PC-9 (cell line): ENCODE data around the gene TAGAP. TPM values are rescaled to one million over a fixed set of nuclear protein-coding genes. Genes with fewer than 3 reads are reported as not detected.

Experiments
- BruUV-seq: library from RNA; stranded (reverse); fragments of 400-500 nt; replicated peaks from 2 replicates; lab custom pipeline; 2021; lab: Mats Ljungman, UMichigan
- CTCF ChIA-PET: fragments of 300-600 bp; sonication (Branson Sonifier 250); formaldehyde crosslinking; loops from one replicate; lab custom pipeline; 2022; ENCODE audit warnings: antibody characterized with exemption; lab: Charles Lee
- POLR2A ChIA-PET: fragments of 300-600 bp; sonication (Branson Sonifier 250); formaldehyde crosslinking; loops from one replicate; lab custom pipeline; 2022; ENCODE audit warnings: antibody characterized with exemption; ENCODE audit not compliant: unreplicated experiment; lab: Charles Lee
- DNase-seq, 2 experiments: peaks; one replicate each; pipeline versions ENCODE4 v3.0.0 to v3.0.0-alpha.2; 2015 to 2022; ENCODE audit warnings: mixed read lengths in 1 of 2
- H2AFZ ChIP-seq: fragments of 200-600 bp; sonication (generic); 2 replicates; pipeline ENCODE4 v1.8.1; 2017; ENCODE audit warnings: antibody characterized with exemption
- H3F3A ChIP-seq: fragments of 200-600 bp; sonication (generic); 2 replicates; pipeline ENCODE4 v1.8.1; 2017; ENCODE audit warnings: antibody characterized with exemption, mild to moderate bottlenecking, low read depth; ENCODE audit not compliant: insufficient read depth
- H3K27ac ChIP-seq: fragments of 200-600 bp; sonication (generic); 2 replicates; pipeline ENCODE4 v1.6.1; 2016; ENCODE audit warnings: mixed run types
- H3K27me3 ChIP-seq: fragments of 200-600 bp; sonication (generic); 2 replicates; pipeline ENCODE4 v1.6.1; 2016; ENCODE audit warnings: low read depth, mixed run types; ENCODE audit not compliant: insufficient read depth
- H3K36me3 ChIP-seq: fragments of 200-600 bp; sonication (generic); 2 replicates; pipeline ENCODE4 v1.6.1; 2016; ENCODE audit warnings: low read depth, mixed run types
- H3K4me1 ChIP-seq: fragments of 200-600 bp; sonication (generic); replicated peaks from 2 replicates; pipeline ENCODE4 v1.6.1; 2016; ENCODE audit warnings: mixed run types; ENCODE audit not compliant: insufficient read depth
- H3K4me2 ChIP-seq: fragments of 200-600 bp; sonication (generic); 2 replicates; pipeline ENCODE4 v1.6.1; 2017; ENCODE audit warnings: mixed run types
- H3K4me3 ChIP-seq: fragments of 200-600 bp; sonication (generic); 2 replicates; pipeline ENCODE4 v1.6.1; 2016; ENCODE audit warnings: mixed run types
- H3K79me2 ChIP-seq: fragments of 200-600 bp; sonication (generic); 2 replicates; pipeline ENCODE4 v1.6.1; 2017; ENCODE audit warnings: low read depth, mixed run types
- H3K9me2 ChIP-seq: fragments of 200-600 bp; sonication (generic); 2 replicates; pipeline ENCODE4 v1.8.1; 2017; ENCODE audit warnings: mild to moderate bottlenecking; ENCODE audit not compliant: insufficient read depth
- H3K9me3 ChIP-seq: fragments of 200-600 bp; sonication (generic); 2 replicates; pipeline ENCODE4 v1.8.1; 2016; ENCODE audit warnings: low read depth; ENCODE audit not compliant: insufficient read depth
- H4K20me1 ChIP-seq: fragments of 200-600 bp; sonication (generic); 2 replicates; pipeline ENCODE4 v1.8.1; 2017; ENCODE audit not compliant: insufficient read depth
- EZH2 ChIP-seq: fragments of 200-600 bp; sonication (generic); IDR thresholded peaks from 2 replicates; pipeline ENCODE4 v1.8.0; 2017; ENCODE audit warnings: antibody characterized with exemption, low read depth
- intact Hi-C: fragments of 100-400 bp; cut with micrococcal nuclease; formaldehyde crosslinking; loops from one replicate; pipeline ENCODE4 v1.10.0; 2022; ENCODE audit not compliant: unreplicated experiment
- total RNA-seq: library from RNA; stranded (reverse); gene quantifications from 2 replicates; pipeline ENCODE4 v1.2.3, GENCODE V29; 2021
- TF ChIP-seq, protein P1 (sequence below): fragments of 200-600 bp; sonication (generic); conservative IDR thresholded peaks from 2 replicates; pipeline ENCODE4 v1.6.1; 2017; ENCODE audit warnings: mixed run types, antibody characterized with exemption, mild to moderate bottlenecking, moderate library complexity

TAGAP gene
- total RNA-seq, 1 experiment from 2014 or later = not detected

DNA sequence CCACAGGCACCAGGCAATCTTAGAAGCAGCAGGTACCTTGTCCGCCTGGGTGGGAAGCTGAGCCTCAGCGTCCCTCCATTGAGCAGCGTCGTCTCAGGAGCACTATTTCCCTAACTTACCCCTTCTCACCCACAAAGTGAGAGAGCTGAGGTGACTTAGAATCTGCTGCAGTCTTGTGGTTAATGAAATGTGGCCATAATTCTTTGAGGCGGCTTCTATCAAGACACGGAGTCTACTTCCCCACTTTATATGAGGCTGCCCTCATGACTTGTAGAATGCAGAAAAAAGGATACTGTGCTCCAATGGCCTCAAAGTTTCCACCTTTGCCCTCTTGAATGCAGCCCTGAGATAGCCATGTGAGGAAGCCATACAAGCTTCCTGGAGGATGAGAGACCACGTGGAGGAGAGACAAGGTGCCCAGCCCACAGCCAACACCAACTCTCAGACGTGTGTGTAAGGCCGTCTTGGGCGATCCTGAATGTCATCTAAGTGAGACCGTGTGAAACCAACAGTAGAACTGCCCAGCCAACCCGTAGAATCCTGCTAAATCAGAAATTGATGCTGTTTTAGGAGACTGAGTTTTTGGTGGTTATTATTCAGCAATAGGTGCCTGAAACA, 9.1 kb upstream of the TAGAP start:
- BruUV-seq = no TSS peak
- Histone ChIP-seq H4K20me1 (no peaks in the 10 kb centered on the region), H2AFZ (no peak overlapping the region), H3K79me2 (no peaks in the 10 kb centered on the region), H3K4me2 (no peak overlapping the region), H3K4me3 (no peak overlapping the region), H3F3A (no peaks in the 10 kb centered on the region), H3K9me3 (no peaks in the 10 kb centered on the region), H3K36me3 (no peaks in the 10 kb centered on the region), H3K27me3 (peaks cover 51% of the 10 kb centered on the region), H3K27ac (no peak overlapping the region), H3K4me1 (no peaks in the 10 kb centered on the region), H3K9me2 (no peaks in the 10 kb centered on the region; the same call in 1 of the 2 replicates)
- intact Hi-C loops = no loop called here
- ChIA-PET POLR2A (no interaction called here), CTCF (no interaction called here)
- TF ChIP-seq, protein P1, sequence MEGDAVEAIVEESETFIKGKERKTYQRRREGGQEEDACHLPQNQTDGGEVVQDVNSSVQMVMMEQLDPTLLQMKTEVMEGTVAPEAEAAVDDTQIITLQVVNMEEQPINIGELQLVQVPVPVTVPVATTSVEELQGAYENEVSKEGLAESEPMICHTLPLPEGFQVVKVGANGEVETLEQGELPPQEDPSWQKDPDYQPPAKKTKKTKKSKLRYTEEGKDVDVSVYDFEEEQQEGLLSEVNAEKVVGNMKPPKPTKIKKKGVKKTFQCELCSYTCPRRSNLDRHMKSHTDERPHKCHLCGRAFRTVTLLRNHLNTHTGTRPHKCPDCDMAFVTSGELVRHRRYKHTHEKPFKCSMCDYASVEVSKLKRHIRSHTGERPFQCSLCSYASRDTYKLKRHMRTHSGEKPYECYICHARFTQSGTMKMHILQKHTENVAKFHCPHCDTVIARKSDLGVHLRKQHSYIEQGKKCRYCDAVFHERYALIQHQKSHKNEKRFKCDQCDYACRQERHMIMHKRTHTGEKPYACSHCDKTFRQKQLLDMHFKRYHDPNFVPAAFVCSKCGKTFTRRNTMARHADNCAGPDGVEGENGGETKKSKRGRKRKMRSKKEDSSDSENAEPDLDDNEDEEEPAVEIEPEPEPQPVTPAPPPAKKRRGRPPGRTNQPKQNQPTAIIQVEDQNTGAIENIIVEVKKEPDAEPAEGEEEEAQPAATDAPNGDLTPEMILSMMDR = no peak
- TF ChIP-seq EZH2 = no peak
- DNase-seq = no peak

- Histone ChIP-seq H4K20me1 (no peaks in the 10 kb centered on the region), H3K79me2 (no peaks in the 10 kb centered on the region), H3K9me2 (no peaks in the 10 kb centered on the region), H3K4me1 (no peaks in the 10 kb centered on the region), H3K9me3 (no peaks in the 10 kb centered on the region), H3K27me3 (peaks cover 39% of the 10 kb centered on the region), H3K4me3 (no peak overlapping the region), H3F3A (no peaks in the 10 kb centered on the region), H3K36me3 (no peaks in the 10 kb centered on the region), H3K27ac (no peak overlapping the region), H2AFZ (no peak overlapping the region), H3K4me2 (no peak overlapping the region)
- intact Hi-C loops = no loop called here
- no peak for TF ChIP-seq EZH2
- DNase-seq = no peak
- CTCF ChIA-PET = no interaction called here
- POLR2A ChIA-PET = no interaction called here
- no TSS peak for BruUV-seq
Measured at GRCh38 chr6:159052720-159053119, 7.9 kb upstream of the TAGAP start.

DNA sequence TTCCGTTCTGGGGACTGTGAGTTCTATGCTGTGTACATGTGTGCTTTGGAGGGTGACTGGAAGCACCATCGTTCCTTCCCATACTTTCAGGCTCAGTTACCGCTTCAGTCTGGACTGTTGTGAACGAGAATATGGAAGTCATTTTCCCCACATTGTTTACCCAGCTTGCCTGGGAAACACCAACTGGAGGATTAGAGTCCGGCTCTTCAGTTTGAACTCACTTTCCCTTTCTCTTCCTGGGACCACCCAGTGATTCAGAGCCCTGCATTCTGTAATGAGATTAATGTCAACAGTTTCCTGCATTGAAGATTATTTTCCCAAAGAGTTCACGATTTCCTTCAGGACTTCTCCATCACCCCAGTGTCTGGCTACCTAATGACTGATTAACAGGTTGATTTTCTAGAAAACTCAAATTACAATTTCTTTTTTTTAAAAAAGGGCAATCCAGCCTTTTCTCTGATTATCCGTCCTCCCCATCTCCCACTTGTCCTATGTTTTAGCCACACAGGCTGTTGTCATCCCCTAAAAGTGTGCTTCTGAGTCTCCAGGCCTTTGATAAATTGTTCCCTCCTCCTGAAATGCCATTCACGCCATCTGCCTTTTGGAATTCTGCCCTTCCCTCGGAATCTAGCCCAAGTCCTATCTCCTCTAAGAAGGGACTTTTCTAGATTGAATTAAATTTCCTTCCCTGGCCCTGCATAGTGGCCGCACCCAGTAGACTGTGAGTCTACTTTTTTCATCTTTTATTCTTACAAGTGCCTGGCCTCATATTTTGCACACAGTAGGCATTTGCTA, 3.3 kb upstream of the TAGAP start:
- no TSS peak for BruUV-seq
- Histone ChIP-seq H3K4me3 (no peak overlapping the region), H3K36me3 (no peaks in the 10 kb centered on the region), H3F3A (no peaks in the 10 kb centered on the region), H3K79me2 (no peaks in the 10 kb centered on the region), H3K27me3 (0 out of 2 replicates have a peak, but pooled peaks cover 2% of the 10 kb centered on the region), H4K20me1 (no peaks in the 10 kb centered on the region), H3K27ac (no peak overlapping the region), H3K9me2 (no peaks in the 10 kb centered on the region), H3K9me3 (no peaks in the 10 kb centered on the region), H2AFZ (no peak overlapping the region), H3K4me1 (no peaks in the 10 kb centered on the region), H3K4me2 (no peak overlapping the region)
- ChIA-PET POLR2A (no interaction called here), CTCF (no interaction called here)
- no peak for TF ChIP-seq EZH2
- TF ChIP-seq, protein P1 = no peak
- no peak for DNase-seq
- intact Hi-C loops = loop anchor here (10.0 kb wide), 1 partner anchor 87 kb away; no protein-coding TSS in a partner anchor
